T-helper 1 cell (primary cell): ENCODE measurements around the gene MRPS16.
"Not testable (repeated sequence)": the region's sequence is repeated elsewhere in the genome, so short reads cannot be mapped to it uniquely, and the experiment has no call there.

Experiments
- DNase-seq, 5 donors: peaks; one replicate each; pipeline ENCODE4 v3.0.0-alpha.2; 2012 to 2020
- total RNA-seq, 4 donors: gene quantifications; one replicate each; lab custom pipeline; 2026; lab: John Stamatoyannopoulos, UW

The MRPS16 gene
- total RNA-seq = 32.0 to 43.8 (median 35.2) reads per million in 4 donors

DNA sequence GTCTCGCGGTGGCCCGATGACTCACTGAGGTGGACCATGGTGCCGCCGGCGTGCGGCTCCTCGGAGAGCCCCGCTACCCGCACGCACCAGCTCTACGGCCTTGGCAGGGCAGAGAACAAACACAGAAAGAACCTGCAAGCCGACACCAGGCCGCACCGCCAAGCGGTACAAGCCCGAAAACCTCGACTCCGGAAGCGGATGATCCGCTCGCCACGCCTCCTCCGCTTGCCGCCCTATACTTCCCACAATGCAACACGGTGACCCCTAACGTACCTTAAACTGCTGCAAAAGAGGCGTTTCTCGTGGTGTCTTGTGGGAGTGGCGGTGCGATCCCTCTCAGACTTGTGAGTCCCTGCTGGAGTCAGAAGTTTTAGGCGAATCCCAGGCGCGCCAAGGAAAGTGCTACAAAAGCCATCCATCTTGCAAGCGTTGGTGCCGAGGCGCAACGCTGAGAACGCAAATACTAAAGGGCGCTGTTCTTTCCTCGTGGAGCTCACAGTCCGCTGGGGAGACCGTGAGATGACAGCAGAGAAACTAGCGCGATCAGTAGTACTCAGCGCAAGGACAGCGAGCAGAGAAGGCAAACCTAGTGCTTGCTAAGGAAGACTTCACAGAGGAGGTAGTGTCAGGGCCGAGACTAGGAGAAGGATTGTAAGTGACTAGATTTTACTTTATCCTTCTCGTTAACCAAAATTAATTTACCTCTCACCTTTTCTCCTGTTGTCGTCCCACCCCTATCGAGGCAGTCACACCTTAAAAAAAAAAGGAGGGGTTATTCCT, at the start of gene MRPS16:
MRPS16 (minus strand) TSS at position 200 of the 780 bp plus-strand sequence; CDS start at position 38, 162 bp downstream.
- peak; percentile 84 to 95 (median 90) for DNase-seq

DNA sequence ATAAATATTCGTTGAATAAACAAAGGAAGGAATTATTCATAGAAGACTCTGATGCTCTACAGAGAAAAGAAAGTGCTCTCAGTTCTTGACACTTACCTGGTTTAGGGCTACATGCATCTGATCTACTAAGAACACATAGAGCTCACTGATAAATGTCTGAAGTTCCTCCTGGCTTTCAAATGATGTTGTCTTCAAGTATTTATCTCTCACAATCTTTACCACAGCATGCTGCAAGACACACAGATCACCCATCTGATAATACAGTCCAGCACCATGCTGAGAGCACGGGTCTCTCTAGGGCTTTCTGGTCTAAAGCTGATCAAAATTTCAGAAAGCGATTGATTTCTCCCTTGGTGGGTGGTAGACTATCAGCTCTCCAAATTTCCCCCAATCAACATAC, 44.5 kb upstream of the MRPS16 start:
- DNase-seq = peak in 1 of 5 donors; percentile 10

GRCh38 chr10:73293461-73293860, 41.0 kb upstream of the MRPS16 start:
- no peak for DNase-seq

- no peak for DNase-seq
These were observed 37.5 kb upstream of the MRPS16 start for GRCh38 chr10:73289958-73290357.

DNA sequence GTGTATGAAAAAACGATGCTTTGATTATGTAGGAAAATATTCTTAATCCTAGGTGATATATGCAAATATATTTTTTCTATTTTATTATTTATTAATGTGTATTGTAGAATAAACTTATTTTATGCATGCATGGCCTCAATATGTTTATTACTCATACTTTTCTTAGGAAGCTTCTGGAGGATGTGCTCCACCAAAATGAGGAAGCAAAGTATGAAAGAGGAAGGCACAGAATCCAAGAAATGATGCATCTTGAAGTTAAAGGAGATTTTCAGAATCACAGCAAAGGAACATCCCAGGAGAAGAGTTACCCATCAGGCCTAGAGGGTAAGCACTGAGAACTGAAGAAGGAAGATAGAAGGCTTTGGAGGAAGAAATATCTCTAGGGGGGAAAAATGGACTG, 35.0 kb upstream of the MRPS16 start:
- no peak for DNase-seq

GRCh38 chr10:73281097-73281496, 28.7 kb upstream of the MRPS16 start:
- no peak for DNase-seq

GRCh38 chr10:73264423-73264822, 12.0 kb upstream of the MRPS16 start:
- DNase-seq = no peak

DNA sequence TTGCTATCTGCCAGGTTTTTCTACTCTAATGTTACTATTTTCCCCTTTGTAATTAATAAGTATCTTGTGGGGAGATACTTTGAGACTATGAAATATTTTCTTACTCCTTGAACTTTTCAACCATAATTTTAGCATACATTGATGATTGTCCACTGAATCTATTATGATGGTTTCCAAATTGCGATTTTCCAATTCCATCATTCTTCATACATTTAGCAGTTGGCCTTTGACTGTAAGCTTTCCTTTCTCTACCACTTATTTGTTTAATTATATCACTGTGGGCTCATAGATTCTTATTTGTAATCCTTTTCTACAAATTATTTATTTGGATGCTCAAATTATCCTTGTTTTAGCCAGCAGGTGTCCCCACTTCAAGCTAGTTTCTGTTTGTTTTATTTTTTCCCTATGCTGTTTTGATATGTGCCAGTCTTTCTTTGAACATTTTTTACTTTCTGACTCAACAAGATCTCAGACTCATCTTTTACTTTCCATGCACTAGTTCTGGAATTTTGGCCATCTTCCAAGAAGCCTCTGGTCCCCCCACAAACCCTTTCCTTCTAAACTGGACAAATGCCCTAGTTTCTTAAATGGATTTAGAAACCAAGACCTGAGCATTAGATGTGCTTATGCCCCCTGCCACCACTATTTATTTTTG, 11.4 kb upstream of the MRPS16 start:
- peak in 1 of 5 donors; percentile 15 for DNase-seq

DNA sequence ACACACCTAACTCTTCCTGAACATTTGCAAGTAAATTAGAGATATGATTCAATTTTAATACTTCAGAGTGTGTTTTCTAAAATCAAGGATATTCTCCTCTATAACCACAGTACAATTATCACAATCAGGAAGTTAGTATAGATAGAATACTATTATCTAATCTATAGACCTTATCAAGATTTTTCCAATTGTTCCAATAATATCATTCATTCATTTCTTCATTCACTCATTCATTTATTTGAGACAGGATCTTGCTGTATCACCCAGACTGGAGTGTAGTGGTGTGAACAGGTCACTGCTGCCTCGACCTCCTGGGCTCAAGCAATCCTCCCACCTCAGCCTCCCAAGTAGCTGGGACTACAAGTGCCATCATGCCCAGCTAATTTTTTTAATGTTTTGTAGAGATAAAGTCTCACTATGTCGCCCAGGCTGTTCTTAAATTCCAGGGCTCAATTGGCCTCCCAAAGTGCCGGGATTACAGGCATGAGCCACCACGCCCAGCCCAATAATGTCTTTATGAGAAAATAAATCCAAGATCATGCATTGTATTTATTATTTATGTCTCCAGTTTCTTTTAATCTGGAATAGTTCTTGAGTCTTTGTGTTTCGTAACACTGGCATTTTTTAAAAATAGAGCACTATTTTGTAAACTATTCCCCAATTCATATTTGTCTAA, 10.6 kb upstream of the MRPS16 start:
- no peak for DNase-seq

- DNase-seq = peak in 1 of 5 donors; percentile 33
These were observed 9.8 kb upstream of the MRPS16 start for GRCh38 chr10:73262105-73262730.

GRCh38 chr10:73261362-73261995, 9.0 kb upstream of the MRPS16 start:
- DNase-seq = no peak

- DNase-seq = not testable (repeated sequence)
These were observed 6.2 kb upstream of the MRPS16 start for GRCh38 chr10:73258612-73259011.

GRCh38 chr10:73253225-73253555, 746 bp upstream of the MRPS16 start:
- DNase-seq = peak in 1 of 5 donors; percentile 11

DNA sequence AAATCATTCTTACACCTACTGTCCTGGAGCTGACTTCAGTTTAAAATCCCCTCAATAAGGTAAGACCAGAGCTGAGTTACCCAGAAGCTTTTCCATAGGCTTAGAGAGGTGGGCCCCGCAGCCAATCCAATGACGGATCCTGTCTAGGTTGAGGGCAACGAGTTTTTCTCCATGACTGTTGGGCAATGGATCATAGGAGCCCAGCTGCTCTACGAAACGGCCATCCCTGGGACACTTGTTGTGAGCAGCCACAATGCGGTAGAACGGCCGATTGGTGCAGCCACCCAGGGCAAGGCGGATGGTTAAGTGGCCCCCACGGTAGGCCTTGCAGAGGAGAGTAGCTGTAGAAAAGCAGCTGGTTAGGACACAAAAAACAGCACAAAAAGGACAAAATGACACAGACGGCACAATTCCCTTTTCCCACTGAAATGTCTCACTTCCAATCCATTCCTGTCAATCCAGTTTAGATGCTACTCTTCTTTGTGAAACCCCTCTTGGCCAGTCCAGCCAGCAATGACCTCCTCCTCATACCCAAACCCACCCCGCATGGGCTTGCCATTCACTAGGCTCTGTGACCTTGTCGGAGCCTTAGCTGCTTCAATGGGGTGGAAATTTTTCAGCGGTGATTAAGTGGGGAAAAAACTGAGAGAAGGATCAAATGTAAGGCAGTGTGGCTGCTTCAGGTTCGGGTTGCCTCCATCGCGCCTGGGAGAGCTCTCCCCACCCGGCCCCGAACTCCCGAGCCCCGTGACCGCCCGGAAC, 580 bp downstream of the MRPS16 start:
- no peak for DNase-seq

GRCh38 chr10:73248259-73248724, 4.2 kb downstream of the MRPS16 start:
- DNase-seq = no peak

DNA sequence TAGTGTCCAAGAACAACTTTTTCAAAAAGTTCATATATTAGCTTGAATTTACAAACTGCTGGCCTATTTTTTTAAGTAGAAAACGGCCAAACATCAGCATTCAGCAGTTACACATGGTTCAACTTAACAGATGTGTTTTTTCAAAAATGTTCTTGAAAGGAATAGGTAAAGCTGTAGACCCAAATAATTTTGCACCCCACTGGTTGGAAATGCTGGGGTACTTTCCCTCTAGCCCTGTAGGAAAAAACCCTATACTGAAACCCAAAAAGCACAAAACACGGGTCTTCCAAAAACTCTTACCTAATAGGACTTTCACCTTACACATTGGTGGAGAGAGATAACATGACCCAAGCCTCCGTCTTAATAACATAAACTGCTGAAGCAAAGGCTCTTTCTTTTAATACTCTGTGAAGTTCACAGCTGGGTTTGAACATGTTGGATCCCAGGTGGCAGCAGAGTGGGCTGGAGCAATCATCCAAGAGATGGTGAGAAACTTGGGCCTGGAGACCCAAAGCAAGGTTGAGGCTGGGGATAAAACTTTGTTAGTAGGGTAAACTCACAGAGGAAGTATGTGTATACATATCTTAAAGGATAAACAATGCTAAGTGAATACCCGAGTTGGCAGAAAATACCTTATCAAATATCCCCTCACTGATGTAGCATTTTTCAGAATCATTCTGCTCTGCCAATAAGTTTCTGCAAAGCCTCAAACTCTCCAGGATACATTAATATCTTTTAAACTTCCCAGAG, 4.8 kb downstream of the MRPS16 start:
- DNase-seq = no peak

DNA sequence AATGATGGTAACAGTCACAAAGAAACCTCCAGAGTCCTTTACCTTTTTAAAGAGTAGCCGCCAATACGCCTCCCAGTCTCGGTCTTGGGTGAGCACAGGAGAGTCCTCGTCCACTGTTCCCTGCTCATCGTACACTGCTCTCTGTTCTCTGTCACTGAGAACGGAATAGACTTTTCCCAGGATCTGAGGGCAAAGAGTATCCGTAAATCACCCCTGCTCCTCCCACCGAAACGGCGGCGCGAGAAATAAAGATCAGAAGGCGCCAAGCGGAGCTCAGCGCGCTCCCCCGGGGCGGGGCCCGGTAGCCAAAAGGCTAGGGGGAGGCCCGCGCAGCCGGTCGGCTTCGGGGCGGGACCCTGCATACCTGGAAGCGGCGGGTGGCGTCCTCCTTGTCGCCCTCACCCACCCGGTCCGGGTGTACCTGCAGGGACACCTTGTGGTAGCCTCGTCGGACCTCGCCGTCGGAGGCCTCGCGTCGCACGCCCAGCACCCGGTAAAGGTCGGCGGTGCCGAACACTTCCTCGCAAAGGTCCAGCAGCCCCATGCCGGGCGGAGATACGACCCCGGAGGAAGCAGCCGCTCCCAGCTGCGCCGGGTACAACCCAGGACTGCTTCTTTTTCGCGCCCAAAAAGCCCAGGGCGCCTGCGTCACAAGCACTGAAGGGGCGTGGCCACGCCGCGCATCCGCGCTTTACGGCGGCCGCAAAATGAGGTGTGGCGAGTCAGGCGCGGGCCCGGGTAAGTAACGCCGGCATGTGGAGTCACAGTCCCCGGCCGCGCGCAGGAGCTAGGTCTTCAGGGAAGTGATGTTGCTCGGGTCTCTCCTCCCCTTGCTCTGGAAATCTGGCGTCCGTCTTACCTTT, 5.6 kb downstream of the MRPS16 start, which contains the start of gene DNAJC9:
DNAJC9 (minus strand) TSS at position 610 of the 863 bp plus-strand sequence; CDS start at position 544, 66 bp downstream.
- peak; percentile 88 to 98 (median 93) for DNase-seq

- no peak for DNase-seq
These were observed 6.2 kb downstream of the MRPS16 start for GRCh38 chr10:73246322-73246645.

DNA sequence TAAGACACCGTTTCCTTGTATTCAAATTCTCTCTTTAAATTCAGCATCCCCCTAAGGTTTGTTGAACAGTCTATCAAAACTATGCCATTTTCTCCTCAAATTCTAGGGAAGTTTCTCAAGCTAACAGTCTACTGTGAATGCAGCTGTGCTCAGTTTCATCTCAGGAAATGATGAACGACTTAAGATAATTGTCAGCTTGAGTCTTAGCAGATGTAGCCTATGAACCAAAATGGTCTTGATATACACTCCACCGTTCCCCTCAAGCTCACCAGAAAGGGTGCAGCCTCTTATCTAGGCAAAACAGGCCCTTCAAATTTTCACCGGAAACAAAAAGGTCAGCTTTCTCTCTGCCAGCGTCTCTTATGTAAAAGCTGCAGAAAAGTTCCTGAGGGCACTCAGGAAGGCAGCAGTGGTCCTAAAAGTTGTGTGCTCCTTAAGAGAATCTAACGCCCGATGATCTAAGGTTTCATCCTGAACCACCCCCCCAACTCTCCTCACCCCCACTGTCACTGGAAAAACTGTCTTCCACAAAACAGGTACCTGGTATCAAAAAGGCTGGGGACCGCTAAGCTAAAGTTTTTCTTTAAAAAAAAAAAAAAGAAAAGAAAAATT, 7.5 kb downstream of the MRPS16 start:
- DNase-seq = no peak

DNA sequence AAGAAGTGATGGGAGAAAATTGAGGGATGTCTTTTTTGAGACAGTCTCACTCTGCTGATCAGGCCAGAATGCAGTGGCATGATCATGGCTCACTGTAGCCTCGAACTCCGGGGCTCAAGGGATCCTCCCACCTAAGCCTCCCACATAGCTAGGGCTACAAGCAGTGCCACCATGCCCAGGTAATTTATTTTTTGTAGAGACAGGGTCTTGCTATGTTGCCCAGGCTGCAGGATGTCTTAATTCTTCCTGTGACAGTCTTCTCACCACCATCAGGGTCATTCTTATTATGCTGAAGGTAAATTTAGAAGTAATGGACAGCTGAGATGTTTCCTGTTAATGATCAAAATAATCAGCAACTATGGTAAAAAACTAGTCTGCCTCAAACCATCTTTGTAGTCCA, 12.5 kb downstream of the MRPS16 start:
- DNase-seq = no peak
